Mucosa of gallbladder (tissue), 1 donor: ENCODE measurements around the gene BEST1. TPM values are rescaled to one million over a fixed set of nuclear protein-coding genes. Genes with fewer than 3 reads are reported as not detected.

Source experiments
- DNase-seq: peaks from one replicate; pipeline ENCODE4 v3.0.0-alpha.2; 2020; ENCODE audit warnings: low spot score
- total RNA-seq: library from RNA; stranded (reverse); gene quantifications from one replicate; pipeline ENCODE4 v1.2.1, GENCODE V29; 2021
- donor health status: DM: no; HTN: no; CAD: no.

BEST1 gene
- total RNA-seq, 1 donor from 2014 or later: 2.8 TPM

DNA sequence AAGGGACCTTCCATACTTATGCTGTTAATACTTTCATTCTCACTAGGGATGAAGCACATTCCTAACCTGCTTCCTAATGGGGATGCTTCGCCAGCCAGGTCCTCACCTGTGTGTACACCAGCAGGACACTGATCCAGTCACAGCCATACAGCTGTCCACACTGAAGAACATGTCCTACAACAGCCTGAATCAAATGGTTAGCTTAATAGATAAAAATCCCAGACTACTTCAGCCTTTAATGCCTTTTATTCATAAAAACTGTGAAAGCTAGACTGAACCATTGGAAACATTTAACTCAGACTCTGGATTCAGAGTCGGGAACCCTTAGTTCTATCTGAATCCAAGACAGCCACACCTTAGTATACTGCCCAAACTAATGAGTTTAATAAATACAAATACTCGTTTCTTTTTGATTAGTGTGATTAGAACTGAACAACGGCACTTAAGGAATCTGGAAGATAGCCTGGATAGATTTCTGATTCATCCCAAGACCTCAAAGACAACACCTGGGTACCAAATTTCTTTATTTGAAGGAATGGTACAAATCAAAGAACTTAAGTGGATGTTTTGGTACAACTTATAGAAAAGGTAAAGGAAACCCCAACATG, 14.0 kb downstream of the BEST1 start:
- DNase-seq: no peak

DNA sequence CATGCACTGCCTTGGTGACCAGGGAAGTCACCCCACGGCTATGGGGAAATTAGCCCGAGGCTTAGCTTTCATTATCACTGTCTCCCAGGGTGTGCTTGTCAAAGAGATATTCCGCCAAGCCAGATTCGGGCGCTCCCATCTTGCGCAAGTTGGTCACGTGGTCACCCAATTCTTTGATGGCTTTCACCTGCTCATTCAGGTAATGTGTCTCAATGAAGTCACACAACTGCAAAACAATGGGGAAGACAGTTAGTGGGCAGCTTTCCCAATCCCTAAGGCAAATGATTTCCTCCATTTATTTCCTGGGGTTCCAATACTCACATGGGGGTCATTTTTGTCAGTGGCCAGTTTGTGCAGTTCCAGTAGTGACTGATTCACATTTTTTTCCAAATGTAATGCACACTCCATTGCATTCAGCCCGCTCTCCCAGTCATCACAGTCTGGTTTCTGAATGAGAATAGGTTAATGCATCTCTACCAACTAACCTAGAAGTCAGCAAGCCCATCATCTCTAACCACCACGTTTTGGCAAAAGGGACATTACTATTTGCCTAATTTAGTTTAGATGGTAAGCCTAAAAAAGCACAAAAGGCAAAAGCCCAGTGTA, 14.6 kb downstream of the BEST1 start:
- peak; percentile 77 for DNase-seq

DNA sequence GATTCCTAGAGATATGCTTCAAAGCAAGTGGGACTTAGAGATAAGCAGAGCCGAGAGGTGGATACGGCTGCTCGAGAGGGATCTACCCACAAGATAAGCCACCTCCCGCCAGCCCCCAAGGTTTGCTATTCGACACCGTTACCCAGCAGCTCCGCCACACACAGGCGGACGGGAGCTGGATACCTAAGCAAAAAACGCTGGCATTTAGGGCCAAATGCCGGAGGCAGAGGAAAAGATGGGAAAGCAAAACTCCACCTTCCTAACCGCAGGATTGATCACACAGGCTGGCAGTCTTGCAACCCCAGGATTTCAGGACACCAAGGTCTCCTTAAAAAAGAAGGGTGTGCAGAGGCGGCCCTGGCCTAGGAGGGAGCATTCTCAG, 16.6 kb downstream of the BEST1 start:
- no peak for DNase-seq

DNA sequence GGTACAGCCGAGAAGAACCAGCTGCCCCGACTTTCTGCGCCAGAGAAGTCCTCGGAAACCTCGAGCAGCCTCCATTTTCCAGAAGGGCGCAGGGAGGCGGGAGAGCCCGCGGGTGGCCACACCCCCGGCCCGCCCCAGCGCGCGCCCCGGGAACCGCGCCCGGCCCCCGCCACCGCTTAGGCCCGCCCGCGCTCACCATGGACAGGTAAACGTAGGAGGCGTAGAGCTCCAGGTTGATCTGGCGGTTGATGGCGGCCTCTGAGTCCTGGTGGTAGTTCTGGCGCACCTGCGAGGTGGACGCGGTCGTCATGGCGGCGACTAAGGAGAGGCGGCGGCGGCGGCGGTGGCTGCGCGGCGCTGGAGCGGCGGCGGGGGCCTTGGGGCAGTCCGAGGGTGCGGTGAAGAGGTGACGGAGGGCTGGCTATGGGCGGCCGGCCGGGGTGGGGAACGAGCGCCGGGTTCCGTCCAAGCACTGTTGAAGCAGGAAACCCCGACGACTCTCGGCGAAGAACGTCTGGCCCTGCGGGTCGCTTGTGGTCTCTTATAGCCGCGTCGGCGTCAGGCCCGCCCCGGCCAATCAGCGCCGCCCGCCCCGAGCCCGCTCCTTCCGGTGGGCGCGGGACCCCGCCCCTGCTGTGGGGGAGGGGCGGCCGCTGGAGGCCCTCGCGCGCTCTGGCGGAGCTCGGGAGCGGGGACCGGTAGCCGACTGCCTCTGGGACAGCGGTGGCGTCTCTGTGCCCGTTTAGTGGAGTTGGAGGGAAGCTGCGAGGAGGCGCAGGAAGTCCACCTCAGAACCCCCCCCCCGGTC, 17.2 kb downstream of the BEST1 start, which contains the start of gene FTH1:
TSS of gene FTH1 (minus strand) at position 519 of the 808 bp plus-strand sequence. CDS start at position 310, 209 bp downstream.
- DNase-seq: peak; percentile 95

DNA sequence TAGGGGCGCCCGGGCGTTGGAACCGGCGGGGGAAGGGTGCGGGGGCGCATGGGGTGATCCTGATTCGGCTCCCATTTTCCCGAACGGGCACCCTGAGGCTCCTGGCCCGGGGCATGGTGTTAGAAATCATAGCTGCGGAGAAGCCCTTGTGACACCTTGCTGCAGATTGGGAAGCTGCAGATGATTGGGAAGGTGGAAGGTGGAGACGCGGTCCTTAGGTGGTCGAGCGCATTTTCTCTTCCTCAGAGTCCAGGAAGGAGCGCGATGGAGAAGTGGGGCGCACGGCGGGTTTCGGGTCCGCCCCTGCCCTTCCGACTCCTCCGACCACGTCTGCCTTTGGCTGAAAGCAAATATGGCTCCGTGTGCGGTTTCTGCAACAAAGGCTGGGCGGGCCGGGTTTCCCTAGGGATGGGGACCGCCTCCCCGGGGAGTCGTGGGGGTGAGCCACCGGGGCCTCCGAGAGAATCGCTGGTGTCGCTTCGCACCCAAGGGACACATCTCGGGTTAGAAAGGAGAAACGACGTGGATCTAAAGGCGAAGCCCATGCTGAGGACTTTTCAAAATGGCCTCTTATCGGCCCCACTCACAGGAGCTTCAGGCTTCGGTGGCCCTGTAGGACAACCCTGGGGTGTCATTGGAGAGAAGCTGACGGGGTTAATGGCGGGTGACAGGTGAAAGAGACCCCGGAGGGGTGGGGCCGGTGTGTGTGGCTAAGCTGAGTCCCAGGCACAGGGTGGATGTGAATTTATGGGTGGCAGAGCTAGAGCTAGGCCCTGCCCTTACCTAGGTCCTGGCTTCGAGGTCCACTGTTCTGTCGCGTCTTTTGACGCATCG, 18.0 kb downstream of the BEST1 start:
- no peak for DNase-seq

DNA sequence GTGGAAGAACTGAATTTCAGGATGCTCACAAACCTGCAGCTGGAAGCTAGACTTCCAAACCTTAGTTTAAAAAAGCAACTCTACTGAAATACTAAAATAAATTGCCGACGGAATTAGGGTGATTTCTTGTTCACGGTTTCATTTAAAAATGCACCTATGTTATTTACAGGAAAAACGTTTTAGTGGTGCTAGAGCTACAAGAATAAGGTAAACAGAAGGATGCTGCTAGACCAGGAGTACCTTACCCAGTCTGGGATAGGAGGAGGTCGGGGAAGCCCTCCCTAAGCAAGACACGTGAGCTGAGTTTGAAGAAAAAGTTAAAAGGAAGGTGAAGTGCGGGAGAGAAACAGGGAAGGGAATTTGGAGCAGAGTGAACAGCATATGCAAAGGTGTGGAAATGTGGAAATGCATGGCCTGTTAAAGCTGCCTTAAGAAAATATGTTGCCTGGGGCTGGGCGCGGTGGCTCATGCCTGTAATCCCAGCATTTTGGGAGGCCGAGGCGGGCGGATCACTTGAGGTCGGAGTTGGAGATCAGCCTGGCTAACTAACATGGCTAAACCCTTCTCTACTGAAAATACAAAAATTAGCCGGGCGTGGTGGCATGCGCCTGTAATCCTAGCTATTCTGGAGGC, 18.7 kb downstream of the BEST1 start:
- DNase-seq: no peak

DNA sequence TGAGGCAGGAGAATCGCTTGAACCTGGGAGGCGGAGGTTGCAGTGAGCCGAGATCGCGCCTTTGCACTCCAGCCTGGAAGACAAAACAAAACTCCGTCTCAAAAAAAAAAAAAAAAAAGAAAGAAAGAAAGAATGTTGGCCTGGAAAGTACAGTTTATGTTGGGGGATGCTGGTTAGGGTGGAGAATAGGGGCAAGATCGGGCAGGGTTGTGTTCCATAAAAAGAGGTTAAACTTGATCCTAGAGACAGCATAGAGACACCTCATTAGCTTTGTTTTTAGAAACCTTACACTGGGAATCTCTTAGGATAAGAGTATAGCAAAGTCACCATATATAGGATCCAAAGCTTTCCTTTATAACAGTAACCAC, 19.2 kb downstream of the BEST1 start:
- DNase-seq: no peak

DNA sequence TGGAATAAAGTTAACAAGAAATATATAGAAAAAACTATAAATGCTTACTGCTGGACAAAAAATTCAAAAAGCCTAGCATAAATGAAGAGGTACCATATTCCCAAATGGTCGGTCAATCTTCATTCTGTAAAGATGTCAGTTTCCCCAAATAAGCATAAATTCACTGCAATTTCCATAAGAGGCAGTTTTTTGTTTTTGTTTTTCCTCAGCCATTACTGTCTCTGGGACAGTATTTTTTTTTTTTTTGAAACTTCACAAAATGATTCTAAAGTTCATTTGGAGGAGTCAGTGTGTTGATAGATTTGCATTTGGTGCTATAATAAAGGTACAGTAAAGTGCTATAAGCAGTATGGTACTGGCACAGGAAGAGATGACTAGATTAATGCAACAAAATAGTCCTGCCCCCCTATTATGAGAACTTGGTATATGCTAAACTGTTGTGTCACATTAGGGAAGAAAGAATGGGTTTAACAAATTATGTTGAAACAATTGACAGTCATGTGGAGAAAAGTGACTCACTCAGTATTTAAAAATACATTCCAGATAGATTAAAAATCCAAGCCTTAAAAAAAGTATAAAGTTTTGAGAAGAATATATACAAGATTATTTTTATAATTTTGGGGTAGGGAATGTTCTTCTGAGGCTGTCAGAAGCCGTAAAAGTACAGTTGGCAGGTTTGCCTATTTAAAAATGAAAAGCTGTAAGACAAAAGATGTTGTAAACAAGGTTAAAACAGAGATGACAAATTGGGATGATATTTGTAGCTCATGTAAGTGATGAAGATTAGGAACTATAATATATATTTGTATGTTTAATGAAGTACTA, 19.9 kb downstream of the BEST1 start:
- DNase-seq: no peak

DNA sequence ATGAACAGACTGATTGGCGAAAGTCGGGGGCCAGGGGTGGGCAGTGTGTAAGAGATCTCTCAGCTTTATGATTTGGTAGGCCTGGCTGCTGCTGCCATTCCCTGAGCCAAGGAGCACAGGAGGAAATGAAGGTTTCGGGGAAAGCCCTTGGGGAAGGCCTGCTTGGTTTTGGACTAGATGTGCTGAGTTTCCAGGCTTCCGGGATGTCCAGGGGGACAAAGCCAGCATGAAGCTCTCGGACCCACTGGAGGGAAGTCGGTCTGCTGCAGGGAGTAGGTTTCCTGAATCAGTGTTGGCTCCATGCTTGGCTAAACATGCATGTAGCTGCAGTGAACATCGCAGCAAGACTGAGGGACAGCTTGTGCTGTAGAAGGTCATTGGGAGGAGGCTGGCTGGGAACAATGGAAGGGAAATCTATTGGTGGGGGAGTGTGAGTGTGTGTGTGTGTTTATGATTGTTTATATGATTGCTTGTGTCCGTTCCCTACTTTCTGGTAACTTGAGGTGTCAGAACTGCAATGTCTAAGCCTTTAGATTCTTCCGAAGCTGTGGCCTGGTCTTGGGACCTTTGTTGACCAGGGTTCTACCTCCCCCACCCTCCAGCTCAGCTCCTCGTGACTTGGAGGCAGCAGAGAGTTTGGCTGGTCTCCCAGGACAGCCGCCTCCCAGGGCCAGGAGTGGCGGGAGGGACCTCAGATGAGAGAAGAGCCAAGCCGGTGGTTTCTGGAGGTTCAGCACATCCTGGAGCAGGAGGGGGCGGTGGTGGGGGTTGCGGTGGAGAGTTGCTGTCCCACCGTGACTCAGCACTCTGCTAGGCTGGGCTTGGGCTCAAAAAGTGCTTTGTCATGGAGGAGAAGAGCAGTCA, 21.3 kb downstream of the BEST1 start:
- peak; percentile 98 for DNase-seq

DNA sequence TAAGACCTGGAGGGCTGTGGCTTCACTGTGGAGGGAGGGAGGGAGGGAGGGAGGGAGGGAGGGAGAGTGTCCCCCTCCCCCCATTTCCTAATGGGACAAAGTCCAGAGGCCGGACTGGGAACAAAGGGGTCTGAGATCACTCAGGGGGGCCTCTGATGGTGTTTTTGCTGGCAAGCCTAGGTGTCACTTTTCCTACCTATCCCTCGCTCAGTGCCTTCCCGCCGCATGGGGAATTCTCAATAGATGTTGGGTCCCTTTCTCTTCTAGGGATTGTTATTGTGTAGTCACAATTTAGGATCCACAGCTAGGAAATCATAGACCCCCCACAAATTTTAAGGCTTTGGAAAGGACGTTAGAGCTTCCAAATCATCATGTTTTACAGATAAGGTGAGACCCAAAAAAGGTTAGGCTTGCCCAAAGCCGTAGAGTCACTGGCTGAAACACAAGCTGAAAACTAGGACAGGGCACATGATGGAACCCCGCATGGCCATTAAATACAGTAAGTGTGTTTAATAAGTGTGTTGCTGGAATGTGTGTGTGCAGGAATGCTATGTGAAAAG, 22.0 kb downstream of the BEST1 start:
- DNase-seq: no peak

DNA sequence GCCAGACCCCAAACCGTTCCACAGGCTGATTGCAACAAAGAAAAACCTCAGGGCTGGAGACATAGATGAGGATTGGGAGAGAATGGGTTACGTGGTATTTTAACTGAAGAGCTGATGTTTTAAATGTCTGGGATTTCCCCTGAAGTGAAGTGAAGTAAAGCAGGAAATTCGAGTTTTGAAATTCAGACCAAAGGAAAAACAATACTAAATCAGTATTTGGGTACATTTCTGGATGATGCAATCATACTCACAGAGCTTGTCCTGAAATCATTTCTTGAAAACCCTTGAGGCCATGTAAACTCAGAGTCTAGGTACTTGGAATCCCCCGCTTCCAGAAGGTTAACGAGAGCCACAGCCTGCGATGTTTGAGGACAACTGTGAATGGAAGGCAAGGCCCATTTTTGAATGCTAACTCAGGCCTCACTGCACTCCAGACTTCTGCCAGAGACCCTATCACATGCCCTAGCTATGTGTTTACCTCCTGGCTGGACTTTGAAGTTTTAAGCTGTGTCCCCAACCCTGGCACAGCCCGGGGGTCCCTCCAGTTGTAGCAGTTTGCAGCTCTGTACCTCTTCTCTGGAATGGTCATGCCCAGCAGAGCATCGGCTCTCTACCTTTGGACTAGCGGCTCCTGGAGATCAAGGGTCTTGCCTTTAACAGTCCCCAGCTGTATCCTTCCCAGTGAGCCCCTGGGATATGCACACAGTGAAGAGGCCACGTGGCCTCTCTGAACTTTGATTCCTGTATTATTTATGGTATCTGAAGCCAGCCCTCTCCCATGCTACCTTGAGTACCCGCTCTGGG, 22.7 kb downstream of the BEST1 start:
- no peak for DNase-seq

DNA sequence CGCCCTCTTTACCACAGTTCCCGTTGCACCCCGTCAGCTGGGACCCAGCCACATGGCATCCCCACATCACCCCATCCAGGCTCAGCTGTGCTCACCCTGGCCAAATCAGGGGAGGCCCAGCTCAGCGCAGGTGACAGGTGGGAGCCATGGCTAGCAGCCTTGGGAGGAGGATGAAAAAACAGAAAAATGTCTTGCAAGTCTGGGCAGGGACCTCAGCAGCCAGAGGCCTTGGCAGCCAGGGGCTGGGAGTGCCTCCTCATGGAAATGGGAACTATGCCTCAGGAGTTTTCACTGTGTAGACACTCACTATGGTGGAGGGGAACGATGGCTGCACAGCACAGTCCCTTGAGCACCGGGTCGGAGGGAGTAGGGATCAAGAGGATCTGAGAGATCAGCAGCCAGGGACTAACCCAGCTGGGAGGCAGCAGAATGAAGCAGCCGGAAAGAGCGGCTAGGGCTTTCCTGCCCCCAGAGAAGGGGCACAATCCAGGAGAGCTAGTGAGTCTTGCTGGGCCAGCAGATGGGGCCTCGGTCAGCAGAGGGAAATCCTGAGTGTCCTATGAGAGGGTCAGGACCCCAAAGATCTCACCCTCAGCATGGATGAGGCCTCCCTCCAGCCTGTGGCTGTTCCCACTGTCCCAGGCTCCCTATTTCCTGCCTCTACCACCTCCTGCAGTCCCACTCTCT, 23.5 kb downstream of the BEST1 start:
- no peak for DNase-seq

DNA sequence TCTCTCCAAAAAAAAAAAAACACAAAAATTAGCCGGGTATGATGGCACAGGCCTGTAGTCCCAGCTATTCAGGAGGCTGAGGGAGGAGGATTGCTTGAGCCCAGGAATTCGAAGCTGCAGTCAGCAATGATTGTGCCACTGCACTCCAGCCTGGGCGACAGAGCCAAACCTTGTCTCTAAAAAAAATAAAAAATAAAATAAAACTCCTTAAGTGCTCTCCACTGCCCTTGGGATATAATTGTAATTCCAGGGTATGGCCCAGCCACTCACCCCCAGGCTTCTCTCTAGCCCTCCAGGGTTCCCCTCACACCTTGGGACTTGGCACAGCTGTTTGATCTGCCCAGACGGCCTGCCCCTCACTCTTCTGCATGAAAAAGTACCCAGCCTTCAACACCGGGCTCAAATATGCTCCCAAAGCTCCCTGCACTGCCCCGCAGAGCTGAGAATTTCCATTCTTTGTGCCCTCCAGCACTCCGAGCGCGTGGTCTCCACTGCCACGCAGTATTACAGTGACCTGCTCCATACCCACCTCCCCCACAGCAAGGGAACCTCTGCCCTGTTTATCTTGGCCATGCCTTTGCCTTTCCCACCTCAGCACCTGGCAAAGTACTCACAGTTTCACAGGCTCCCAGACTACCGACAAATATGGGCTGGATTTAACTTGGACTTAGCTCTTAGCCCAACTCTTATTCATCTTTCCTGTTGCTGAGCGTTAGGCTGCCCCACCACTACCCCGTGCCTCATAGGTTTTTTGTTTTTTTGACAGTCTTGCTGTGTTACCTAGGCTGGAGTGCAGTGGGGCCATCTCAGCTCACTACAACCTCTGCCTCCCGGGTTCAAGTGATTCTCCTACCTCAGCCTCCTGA, 24.8 kb downstream of the BEST1 start:
- DNase-seq: no peak

DNA sequence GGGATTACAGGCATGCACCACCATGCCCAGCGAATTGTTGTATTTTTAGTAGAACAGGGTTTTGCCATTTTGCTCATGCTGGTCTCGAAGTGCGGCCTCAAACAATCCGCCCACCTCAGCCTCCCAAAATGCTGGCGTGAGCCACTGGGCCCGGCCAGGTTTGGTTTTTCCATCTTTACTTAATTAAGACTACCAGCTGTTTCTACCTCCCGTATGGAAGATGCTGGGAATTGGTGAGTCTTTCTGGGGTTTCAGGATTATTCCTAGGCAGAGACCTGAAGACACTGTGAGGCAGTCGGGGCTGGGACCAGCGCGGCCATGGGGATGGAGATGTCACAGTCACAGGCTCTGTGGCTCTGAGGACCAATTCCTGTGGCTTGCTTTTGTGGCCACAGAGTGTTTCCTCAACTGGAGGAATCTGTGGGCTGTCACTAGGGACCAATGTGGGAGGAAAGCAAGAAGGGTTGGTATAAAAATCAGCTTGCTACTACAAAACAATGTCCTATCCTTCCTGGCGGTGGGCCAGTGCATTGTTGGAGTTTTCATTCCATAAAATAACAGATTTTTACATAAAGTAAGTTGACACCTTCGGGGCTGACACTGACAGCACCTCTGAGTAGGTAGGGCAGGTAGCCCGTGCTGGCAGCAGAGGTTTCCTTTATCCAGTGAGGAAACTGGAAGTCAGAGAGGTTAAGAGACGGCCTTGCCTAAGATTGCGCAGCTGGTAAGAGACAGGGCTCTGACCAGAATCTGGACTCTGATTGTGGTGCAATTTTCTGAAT, 25.7 kb downstream of the BEST1 start:
- DNase-seq: no peak

DNA sequence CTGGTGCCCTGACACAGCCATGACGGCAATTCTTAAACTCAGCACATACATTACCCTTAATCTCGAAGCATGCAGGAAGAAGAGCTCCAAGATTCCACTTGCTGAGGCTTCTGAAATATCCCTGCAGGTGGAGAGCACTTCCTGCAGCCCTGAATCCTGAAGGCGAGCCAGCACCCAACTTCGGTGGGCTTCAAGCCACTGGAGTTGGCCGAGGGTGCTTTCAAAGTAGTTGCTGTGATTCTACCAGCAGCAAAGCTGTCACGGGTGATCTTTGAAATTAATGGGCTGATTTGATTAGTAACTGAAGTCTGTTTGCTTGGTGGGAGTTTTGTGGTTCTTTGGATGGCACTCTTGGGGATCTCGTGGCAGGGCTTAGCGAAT, 26.3 kb downstream of the BEST1 start:
- DNase-seq: no peak

DNA sequence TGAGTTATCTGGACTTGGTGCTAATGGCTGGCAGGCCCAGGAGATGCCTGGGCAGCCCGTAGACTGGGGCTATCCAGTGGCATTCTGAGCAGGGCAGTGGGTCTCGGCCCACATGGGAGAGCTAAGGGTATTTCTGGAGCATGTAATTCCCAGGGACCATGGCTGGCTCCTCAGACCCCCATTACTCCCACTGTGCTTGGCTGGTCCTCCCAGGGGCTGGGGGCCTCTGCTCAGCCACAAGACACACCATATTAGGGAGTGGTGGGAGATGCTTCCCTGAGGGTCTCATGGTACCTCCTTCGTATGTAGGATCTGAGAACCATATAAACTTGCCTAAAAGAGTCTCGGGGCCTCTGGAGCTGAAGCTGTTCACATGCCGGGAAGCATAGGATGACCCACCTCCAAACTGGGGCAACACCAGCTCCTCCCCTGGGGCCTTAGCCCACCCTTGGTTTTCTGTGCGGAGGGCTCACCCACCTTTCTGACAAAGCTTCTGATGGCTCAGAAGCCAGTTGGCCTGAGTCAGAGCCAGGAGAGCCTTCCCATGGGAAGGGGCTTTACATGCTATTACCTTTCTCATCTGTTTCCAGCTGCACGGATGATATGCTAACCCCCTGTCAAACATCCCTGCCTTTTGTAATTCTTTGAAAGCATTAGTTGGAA, 26.8 kb downstream of the BEST1 start:
- DNase-seq: no peak
